Skeletal muscle tissue (tissue), 4 donors: ENCODE results near the gene ARHGEF7. TPM values are rescaled to one million over a fixed set of nuclear protein-coding genes. Genes with fewer than 3 reads are reported as not detected.

Experiments
- H3K27ac ChIP-seq: one replicate; pipeline ENCODE4 v1.7.0; 2013; ENCODE audit warnings: mild to moderate bottlenecking, low read depth, low read length, inconsistent platforms
- H3K27me3 ChIP-seq, 3 donors: one replicate each; pipeline ENCODE4 v1.7.0; 2013; ENCODE audit warnings: low read length in 3 of 3; ENCODE audit not compliant: control insufficient read depth in 3 of 3, insufficient read depth in 3 of 3
- H3K36me3 ChIP-seq, 3 donors: one replicate each; pipeline ENCODE4 v1.7.0; 2013; ENCODE audit warnings: low read length in 3 of 3; ENCODE audit not compliant: control insufficient read depth in 3 of 3, insufficient read depth in 3 of 3
- H3K4me1 ChIP-seq, 3 donors: one replicate each; pipeline ENCODE4 v1.7.0; 2013; ENCODE audit warnings: low read length in 3 of 3, mild to moderate bottlenecking in 3 of 3; ENCODE audit not compliant: control insufficient read depth in 3 of 3, insufficient read depth in 3 of 3
- H3K4me3 ChIP-seq, 3 donors: one replicate each; pipeline ENCODE4 v1.7.0; 2013; ENCODE audit warnings: low read length in 3 of 3
- H3K9ac ChIP-seq, 3 donors: one replicate each; pipeline ENCODE4 v1.7.0; 2013; ENCODE audit warnings: low read length in 3 of 3, mild to moderate bottlenecking in 3 of 3, moderate library complexity in 2 of 3, low read depth in 1 of 3
- H3K9me3 ChIP-seq, 3 donors: one replicate each; pipeline ENCODE4 v1.7.0; 2013; ENCODE audit warnings: low read length in 3 of 3; ENCODE audit not compliant: control insufficient read depth in 3 of 3
- total RNA-seq: library from RNA; depleted of rRNA; stranded (reverse); fragments of >200 nt; gene quantifications from one replicate; pipeline ENCODE4 v1.2.3, GENCODE V29; 2014
- donor health status: Osteomylitis.

Gene ARHGEF7
- total RNA-seq, 1 donor from 2014 or later = 99.7 TPM

DNA sequence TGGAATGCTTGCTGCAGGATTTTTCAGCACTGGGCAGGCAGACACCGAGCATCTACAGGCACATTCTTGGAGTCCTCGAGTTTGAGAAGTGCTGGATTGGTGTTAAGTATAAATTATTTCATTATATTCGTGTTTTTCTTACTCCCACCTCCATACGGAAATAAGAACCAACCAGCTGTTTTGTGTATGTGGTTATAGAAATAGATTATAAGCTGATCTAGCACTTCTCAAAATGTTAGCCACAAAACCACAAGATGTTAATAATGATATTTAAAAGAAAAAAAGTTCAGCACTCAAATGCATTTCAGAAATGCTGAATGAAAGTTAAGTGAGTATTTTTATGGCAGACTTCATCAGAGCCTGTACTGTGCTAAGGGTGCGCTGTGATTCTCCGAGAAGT, 181.3 kb downstream of the ARHGEF7 start:
- Histone ChIP-seq H3K27me3 (no peaks in the 10 kb centered on the region), H3K9ac (no peak overlapping the region), H3K36me3 (peaks cover 32 to 38% (median 35%) of the 10 kb centered on the region in 3 donors), H3K4me3 (no peak overlapping the region), H3K9me3 (no peaks in the 10 kb centered on the region), H3K4me1 (peaks cover 0 to under 1% (median 0%) of the 10 kb centered on the region in 3 donors), H3K27ac (no peak overlapping the region)

- Histone ChIP-seq H3K4me1 (peaks cover 5 to 9% (median 7%) of the 10 kb centered on the region in 3 donors), H3K27ac (no peak overlapping the region), H3K9me3 (no peaks in the 10 kb centered on the region), H3K9ac (peak overlapping the region in 1 of 3 donors; percentile 10), H3K4me3 (no peak overlapping the region), H3K27me3 (no peaks in the 10 kb centered on the region), H3K36me3 (peaks cover 36 to 41% (median 36%) of the 10 kb centered on the region in 3 donors)
Measured at GRCh38 chr13:111298214-111298975, 183.3 kb downstream of the ARHGEF7 start.

GRCh38 chr13:111302045-111302726, 187.1 kb downstream of the ARHGEF7 start:
- H3K9ac ChIP-seq = peak overlapping the region in 1 of 3 donors; percentile 45
- peaks cover 5 to 9% (median 7%) of the 10 kb centered on the region in 3 donors for H3K4me1 ChIP-seq
- H3K4me3 ChIP-seq = peak overlapping the region in 1 of 3 donors; percentile 35
- no peaks in the 10 kb centered on the region for H3K27me3 ChIP-seq
- peaks cover 53 to 72% (median 65%) of the 10 kb centered on the region in 3 donors for H3K36me3 ChIP-seq
- no peaks in the 10 kb centered on the region for H3K9me3 ChIP-seq
- no peak overlapping the region for H3K27ac ChIP-seq

DNA sequence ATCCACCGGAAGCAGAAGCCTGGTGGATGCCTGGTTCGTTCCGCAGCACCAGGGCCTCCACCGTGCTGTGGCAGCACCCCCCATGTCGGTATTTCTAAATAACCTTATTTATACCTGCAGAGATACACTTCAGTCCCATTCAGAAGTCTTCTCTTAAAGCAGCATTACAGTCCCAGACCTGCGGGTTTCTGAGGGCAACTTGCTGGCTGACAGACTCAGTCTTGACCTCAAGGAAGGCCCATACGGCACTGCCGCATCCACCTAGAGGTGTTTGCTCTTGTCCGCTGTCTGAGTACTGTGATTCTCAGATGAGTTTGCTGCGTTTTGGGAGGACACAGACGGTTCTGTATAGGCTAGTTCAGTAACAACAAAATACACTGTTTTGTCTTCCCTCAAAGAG, 188.4 kb downstream of the ARHGEF7 start:
- Histone ChIP-seq H3K36me3 (peaks cover 55 to 79% (median 69%) of the 10 kb centered on the region in 3 donors), H3K9ac (no peak overlapping the region), H3K9me3 (no peaks in the 10 kb centered on the region), H3K4me3 (no peak overlapping the region), H3K27me3 (no peaks in the 10 kb centered on the region), H3K4me1 (peaks cover 5 to 9% (median 7%) of the 10 kb centered on the region in 3 donors), H3K27ac (no peak overlapping the region)

- H3K36me3 ChIP-seq = peaks cover 53 to 78% (median 69%) of the 10 kb centered on the region in 3 donors
- no peak overlapping the region for H3K27ac ChIP-seq
- peaks cover 5 to 9% (median 7%) of the 10 kb centered on the region in 3 donors for H3K4me1 ChIP-seq
- no peaks in the 10 kb centered on the region for H3K9me3 ChIP-seq
- H3K9ac ChIP-seq = no peak overlapping the region
- H3K4me3 ChIP-seq = no peak overlapping the region
- no peaks in the 10 kb centered on the region for H3K27me3 ChIP-seq
Measured at GRCh38 chr13:111304041-111304544, 189.0 kb downstream of the ARHGEF7 start.

DNA sequence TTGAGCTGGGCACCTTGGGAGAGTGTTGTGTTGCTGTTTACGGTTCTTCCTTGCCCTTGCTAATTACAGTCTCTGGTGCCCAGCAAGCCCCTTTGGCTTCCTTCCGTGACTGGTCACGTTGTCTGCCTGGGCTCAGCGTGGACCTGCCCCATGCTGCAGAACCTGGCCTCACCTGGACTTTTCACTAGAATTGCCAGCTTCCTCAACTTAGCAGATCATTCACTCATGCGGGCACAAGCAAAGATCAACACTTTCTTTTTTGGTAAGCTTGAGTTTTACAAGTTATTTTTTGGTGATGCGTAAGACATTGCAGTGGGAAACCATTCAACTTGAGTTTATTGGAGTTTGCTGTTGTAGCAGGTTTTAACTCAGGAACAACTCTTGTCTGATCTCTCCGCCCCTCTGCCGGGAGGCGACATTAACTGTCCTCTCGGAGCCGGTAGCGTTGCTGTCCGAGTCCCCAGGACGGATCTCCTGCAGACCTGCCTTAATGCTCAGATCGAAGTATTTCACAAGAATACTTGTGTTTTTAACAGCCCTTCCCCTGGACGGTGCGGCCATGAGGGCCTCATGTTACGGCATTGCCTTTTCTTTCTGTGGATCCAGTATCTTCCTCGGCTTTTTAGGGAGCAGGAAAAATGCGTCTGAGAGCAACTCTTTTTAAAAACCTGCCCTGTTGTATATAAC, 189.6 kb downstream of the ARHGEF7 start:
- Histone ChIP-seq H3K9me3 (no peaks in the 10 kb centered on the region), H3K9ac (no peak overlapping the region), H3K27ac (no peak overlapping the region), H3K4me3 (no peak overlapping the region), H3K4me1 (peaks cover 5 to 9% (median 7%) of the 10 kb centered on the region in 3 donors), H3K27me3 (no peaks in the 10 kb centered on the region), H3K36me3 (peaks cover 53 to 76% (median 69%) of the 10 kb centered on the region in 3 donors)

DNA sequence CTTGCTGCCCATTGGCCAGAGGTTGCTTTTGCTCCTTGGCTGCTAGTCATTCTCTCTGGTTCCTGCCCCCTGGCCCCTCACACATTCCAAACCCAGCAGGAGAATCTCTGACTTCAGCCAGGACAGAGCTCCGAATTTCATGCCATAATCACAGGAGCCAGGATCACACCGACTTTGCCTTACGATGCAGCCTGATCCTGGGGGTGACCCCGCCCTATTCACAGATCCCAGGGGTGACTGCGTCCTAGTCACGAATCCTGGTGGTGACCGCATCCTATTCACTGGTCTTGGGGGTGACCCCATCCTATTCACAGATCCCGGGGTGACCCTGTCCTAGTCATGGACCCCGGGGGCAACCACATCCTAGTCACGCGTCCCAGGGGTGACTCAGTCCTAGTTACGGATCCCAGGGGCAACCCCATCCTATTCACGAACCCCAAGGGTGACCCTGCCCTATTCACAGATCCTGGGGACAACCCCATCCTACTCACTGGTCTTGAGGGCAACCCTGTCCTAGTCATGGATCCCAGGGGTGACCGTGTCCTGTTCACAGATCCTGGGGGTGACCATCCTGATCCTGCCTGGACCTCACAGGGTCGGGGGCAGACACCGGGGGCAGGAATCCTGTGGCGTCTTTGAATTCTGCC, 198.0 kb downstream of the ARHGEF7 start:
- Histone ChIP-seq H3K4me1 (no peaks in the 10 kb centered on the region), H3K27ac (no peak overlapping the region), H3K27me3 (no peaks in the 10 kb centered on the region), H3K9me3 (peaks cover 0 to 4% (median 0%) of the 10 kb centered on the region in 3 donors), H3K4me3 (no peak overlapping the region), H3K36me3 (peaks cover 10 to 18% (median 15%) of the 10 kb centered on the region in 3 donors), H3K9ac (no peak overlapping the region)

GRCh38 chr13:111313911-111314425, 198.9 kb downstream of the ARHGEF7 start:
- no peak overlapping the region for H3K27ac ChIP-seq
- no peak overlapping the region for H3K4me3 ChIP-seq
- H3K9me3 ChIP-seq = peaks cover 0 to 4% (median 0%) of the 10 kb centered on the region in 3 donors
- no peaks in the 10 kb centered on the region for H3K4me1 ChIP-seq
- H3K36me3 ChIP-seq = peaks cover 8 to 12% (median 10%) of the 10 kb centered on the region in 3 donors
- H3K27me3 ChIP-seq = no peaks in the 10 kb centered on the region
- H3K9ac ChIP-seq = no peak overlapping the region

GRCh38 chr13:111314852-111315251, 199.7 kb downstream of the ARHGEF7 start:
- Histone ChIP-seq H3K9me3 (peaks cover 0 to 4% (median 0%) of the 10 kb centered on the region in 3 donors), H3K4me1 (no peaks in the 10 kb centered on the region), H3K36me3 (peaks cover 8 to 12% (median 9%) of the 10 kb centered on the region in 3 donors), H3K9ac (no peak overlapping the region), H3K27me3 (no peaks in the 10 kb centered on the region), H3K4me3 (no peak overlapping the region), H3K27ac (no peak overlapping the region)
